H1 (cell line): ENCODE results near the gene AK8. TPM values are rescaled to one million over a fixed set of nuclear protein-coding genes. Genes with fewer than 3 reads are reported as not detected.

Experiments used
- CTCF ChIA-PET: fragments of 300-600 bp; sonication (Branson Sonifier 250); formaldehyde crosslinking; loops from one replicate; lab custom pipeline; 2021; ENCODE audit not compliant: partially characterized antibody; lab: Charles Lee
- POLR2A ChIA-PET: fragments of 300-600 bp; sonication (Branson Sonifier 250); formaldehyde crosslinking; loops from one replicate; lab custom pipeline; 2021; ENCODE audit warnings: inconsistent platforms; ENCODE audit not compliant: partially characterized antibody; lab: Charles Lee
- DNase-seq, 2 experiments: peaks; one replicate each; pipeline versions ENCODE4 v3.0.0 to v3.0.0-alpha.2; 2010 to 2022; ENCODE audit warnings: low spot score in 2 of 2, low read depth in 1 of 2, mixed read lengths in 1 of 2
- FAIRE-seq: peaks from 2 replicates; lab custom pipeline; 2011; peaks lifted over from hg19 to GRCh38; lab: Jason Lieb, UNC
- H2AFZ ChIP-seq: 2 replicates; pipeline ENCODE4 v1.8.1; 2012; ENCODE audit warnings: low read length, inconsistent platforms
- H2AK5ac ChIP-seq: 2 replicates; pipeline ENCODE4 v1.6.1; 2013; ENCODE audit warnings: low read depth, low read length
- H2BK120ac ChIP-seq: replicated peaks from 2 replicates; pipeline ENCODE3; 2013; ENCODE audit warnings: low read depth, low read length, inconsistent platforms
- H2BK12ac ChIP-seq: 2 replicates; pipeline ENCODE4 v1.6.1; 2013; ENCODE audit warnings: low read depth, low read length
- H2BK15ac ChIP-seq: 2 replicates; pipeline ENCODE4 v1.6.1; 2013; ENCODE audit warnings: low read length
- H2BK20ac ChIP-seq: 2 replicates; pipeline ENCODE4 v1.6.1; 2013; ENCODE audit warnings: low read length
- H2BK5ac ChIP-seq: 2 replicates; pipeline ENCODE4 v1.6.1; 2013; ENCODE audit warnings: low read depth, low read length
- H3K14ac ChIP-seq: 2 replicates; pipeline ENCODE4 v1.6.1; 2013; ENCODE audit warnings: inconsistent platforms; ENCODE audit not compliant: insufficient read length
- H3K18ac ChIP-seq: 2 replicates; pipeline ENCODE4 v1.6.1; 2013; ENCODE audit warnings: low read length; ENCODE audit errors: extremely low read depth
- H3K23ac ChIP-seq: 2 replicates; pipeline ENCODE4 v1.6.1; 2013; ENCODE audit warnings: inconsistent platforms; ENCODE audit not compliant: insufficient read length
- H3K23me2 ChIP-seq: 2 replicates; pipeline ENCODE4 v1.6.1; 2013; ENCODE audit warnings: low read depth, low read length
- H3K27ac ChIP-seq: 2 replicates; pipeline ENCODE4 v1.6.1; 2011; ENCODE audit warnings: low read depth, low read length, inconsistent platforms
- H3K27me3 ChIP-seq, 4 experiments: replicated peaks in 1 of 4; 1 replicate in 1 of 4; 2 replicates in 3 of 4; pipeline versions ENCODE4 v1.6.1 to v1.8.1; 2011 to 2013; ENCODE audit warnings: low read length in 3 of 4, mild to moderate bottlenecking in 3 of 4, inconsistent platforms in 2 of 4, mixed read lengths in 2 of 4, moderate library complexity in 1 of 4; ENCODE audit not compliant: control insufficient read depth in 3 of 4, insufficient read depth in 3 of 4; ENCODE audit errors: extremely low read depth in 1 of 4
- H3K36me3 ChIP-seq, 4 experiments: 2 replicates each; pipeline versions ENCODE4 v1.6.1 to v1.8.1; 2011 to 2013; ENCODE audit warnings: mild to moderate bottlenecking in 4 of 4, low read length in 3 of 4, moderate library complexity in 2 of 4, control low read depth in 1 of 4, inconsistent platforms in 1 of 4; ENCODE audit not compliant: insufficient read depth in 4 of 4, control insufficient read depth in 2 of 4
- H3K4ac ChIP-seq: replicated peaks from 2 replicates; pipeline ENCODE3; 2013; ENCODE audit warnings: low read length, low read depth, mixed read lengths, inconsistent platforms; ENCODE audit not compliant: insufficient read length
- H3K4me1 ChIP-seq, 4 experiments: replicated peaks in 1 of 4; 1 replicate in 1 of 4; 2 replicates in 3 of 4; pipeline versions ENCODE4 v1.6.1 to v1.8.1; 2011 to 2013; ENCODE audit warnings: low read length in 3 of 4, inconsistent platforms in 2 of 4, mixed read lengths in 1 of 4; ENCODE audit not compliant: insufficient read depth in 4 of 4, control insufficient read depth in 3 of 4
- H3K4me2 ChIP-seq, 2 experiments: 2 replicates each; pipeline versions ENCODE4 v1.6.1 to v1.8.1; 2011 to 2013; ENCODE audit warnings: low read depth in 2 of 2, low read length in 2 of 2, control low read depth in 1 of 2, inconsistent platforms in 1 of 2, mild to moderate bottlenecking in 1 of 2; ENCODE audit not compliant: insufficient read depth in 1 of 2
- H3K4me3 ChIP-seq, 4 experiments: fragments of 200-600, 300-600 bp in 1 of 4; sonication (generic), shearing (Covaris generic), sonication (Bioruptor Twin) in 1 of 4; 2 replicates each; pipeline versions ENCODE4 v1.5.1 to v1.8.1; 2011 to 2016; ENCODE audit warnings: low read length in 4 of 4, low read depth in 3 of 4, control low read depth in 2 of 4, inconsistent platforms in 2 of 4, mild to moderate bottlenecking in 2 of 4, mixed read lengths in 1 of 4, moderate library complexity in 1 of 4; ENCODE audit not compliant: insufficient read depth in 2 of 4; ENCODE audit errors: extremely low read depth in 1 of 4
- H3K56ac ChIP-seq: replicated peaks from 2 replicates; pipeline ENCODE3; 2013; ENCODE audit warnings: low read depth, mild to moderate bottlenecking, mixed read lengths, low read length, inconsistent platforms; ENCODE audit not compliant: insufficient read length
- H3K79me1 ChIP-seq: 2 replicates; pipeline ENCODE4 v1.6.1; 2013; ENCODE audit warnings: low read depth, low read length, control low read depth
- H3K79me2 ChIP-seq, 2 experiments: 2 replicates each; pipeline versions ENCODE4 v1.6.1 to v1.8.1; 2012 to 2013; ENCODE audit warnings: low read length in 2 of 2, mild to moderate bottlenecking in 2 of 2, inconsistent platforms in 1 of 2; ENCODE audit not compliant: insufficient read depth in 2 of 2, control insufficient read depth in 1 of 2
- H3K9ac ChIP-seq, 4 experiments: replicated peaks in 1 of 4; 1 replicate in 1 of 4; 2 replicates in 3 of 4; pipeline versions ENCODE4 v1.6.1 to v1.8.1; 2011 to 2013; ENCODE audit warnings: low read depth in 3 of 4, low read length in 3 of 4, control low read depth in 2 of 4, mild to moderate bottlenecking in 2 of 4, moderate library complexity in 2 of 4, inconsistent platforms in 1 of 4; ENCODE audit errors: extremely low read depth in 1 of 4
- H3K9me3 ChIP-seq, 2 experiments: 2 replicates each; pipeline versions ENCODE4 v1.6.1 to v1.8.1; 2012 to 2013; ENCODE audit warnings: mild to moderate bottlenecking in 2 of 2, moderate library complexity in 2 of 2, control low read depth in 1 of 2, inconsistent platforms in 1 of 2, low read depth in 1 of 2, low read length in 1 of 2, mixed read lengths in 1 of 2; ENCODE audit not compliant: insufficient read depth in 2 of 2
- H4K20me1 ChIP-seq, 2 experiments: replicated peaks in 1 of 2; 2 replicates each; pipeline versions ENCODE3 to v1.8.1; 2011 to 2013; ENCODE audit warnings: inconsistent platforms in 2 of 2, low read length in 2 of 2, mild to moderate bottlenecking in 1 of 2; ENCODE audit not compliant: insufficient read depth in 2 of 2, control insufficient read depth in 1 of 2
- H4K5ac ChIP-seq: 2 replicates; pipeline ENCODE4 v1.6.1; 2013; ENCODE audit warnings: low read length, low read depth, mixed read lengths, inconsistent platforms; ENCODE audit not compliant: insufficient read length
- H4K8ac ChIP-seq: 2 replicates; pipeline ENCODE4 v1.8.0; 2013; ENCODE audit warnings: mild to moderate bottlenecking, moderate library complexity, low read length, inconsistent platforms; ENCODE audit not compliant: insufficient read depth; ENCODE audit errors: extremely low read depth
- H4K91ac ChIP-seq: replicated peaks from 2 replicates; pipeline ENCODE3; 2013; ENCODE audit warnings: low read length, mixed read lengths, inconsistent platforms; ENCODE audit not compliant: insufficient read length
- BCL11A ChIP-seq, 2 experiments: IDR thresholded peaks; one replicate each; pipeline ENCODE4 v1.6.1; 2011; ENCODE audit warnings: low read depth in 2 of 2, low read length in 2 of 2, mild to moderate bottlenecking in 2 of 2
- BRCA1 ChIP-seq: IDR thresholded peaks from 2 replicates; pipeline ENCODE4 v1.6.1; 2012; ENCODE audit warnings: low read depth, low read length, improper control_type of control experiment
- CHD1 ChIP-seq: IDR thresholded peaks from 2 replicates; pipeline ENCODE4 v1.6.1; 2012; ENCODE audit warnings: low read depth, low read length, improper control_type of control experiment
- CREB1 ChIP-seq: IDR thresholded peaks from 2 replicates; pipeline ENCODE4 v1.6.1; 2012; ENCODE audit warnings: inconsistent platforms
- EGR1 ChIP-seq: IDR thresholded peaks from 2 replicates; pipeline ENCODE4 v1.6.1; 2011; ENCODE audit warnings: low read depth, low read length, borderline replicate concordance
- EZH2 ChIP-seq: fragments of 200-600 bp; sonication (generic); IDR thresholded peaks from 2 replicates; pipeline ENCODE4 v1.7.1; 2012; ENCODE audit warnings: low read depth, mild to moderate bottlenecking, moderate library complexity, low read length, inconsistent platforms; ENCODE audit not compliant: severe bottlenecking
- JUND ChIP-seq: IDR thresholded peaks from 2 replicates; pipeline ENCODE4 v1.6.1; 2011; ENCODE audit warnings: mild to moderate bottlenecking, improper control_type of control experiment, low read length
- NANOG ChIP-seq: IDR thresholded peaks from 2 replicates; pipeline ENCODE4 v1.6.1; 2011; ENCODE audit warnings: low read length, low read depth, mild to moderate bottlenecking, inconsistent platforms; ENCODE audit not compliant: insufficient read depth, poor library complexity, severe bottlenecking
- RFX5 ChIP-seq: IDR thresholded peaks from 2 replicates; pipeline ENCODE4 v1.6.1; 2011; ENCODE audit warnings: low read depth, low read length, improper control_type of control experiment, borderline replicate concordance
- RNF2 ChIP-seq: fragments of 200-900, 300-1000 bp; sonication (generic); IDR thresholded peaks from 2 replicates; pipeline ENCODE4 v1.7.1; 2016; ENCODE audit warnings: borderline replicate concordance, low read depth, mild to moderate bottlenecking, antibody characterized with exemption, low read length; ENCODE audit not compliant: poor library complexity, severe bottlenecking; ENCODE audit errors: missing control alignments
- SP4 ChIP-seq: IDR thresholded peaks from 2 replicates; pipeline ENCODE4 v1.6.1; 2012; ENCODE audit warnings: low read length, inconsistent platforms
- ZNF274 ChIP-seq: IDR thresholded peaks from 2 replicates; pipeline ENCODE4 v1.7.0; 2012; ENCODE audit warnings: low read length, borderline replicate concordance; ENCODE audit errors: extremely low read depth
- whole genome bisulfite sequencing, 2 experiments: shearing (Covaris generic) in 1 of 2; methylation state at CpG; one replicate each; pipeline versions ENCODE4 v1.1.6 to v1.1.7; 2013 to 2015; ENCODE audit warnings: low lambda C conversion rate in 2 of 2, mixed read lengths in 2 of 2, inconsistent platforms in 1 of 2, low coverage in 1 of 2, missing lambda C conversion rate in 1 of 2; ENCODE audit not compliant: insufficient replicate concordance in 2 of 2, insufficient coverage in 1 of 2, insufficient read length in 1 of 2; ENCODE audit errors: extremely low coverage in 1 of 2, missing lambda C conversion rate in 1 of 2; 5-methylcytosine and 5-hydroxymethylcytosine counted together
- polyA plus RNA-seq, 7 experiments: library from polyadenylated mRNA; depleted of rRNA in 3 of 7; stranded (reverse) in 5 of 7; unstranded in 2 of 7; fragments of >200 nt in 5 of 7; fragments of 200-250 nt in 2 of 7; gene quantifications; 1 replicate in 5 of 7; 2 replicates in 1 of 7; 4 replicates in 1 of 7; pipeline versions ENCODE4 v1.2.1 to v1.2.3, GENCODE V29; 2011 to 2013; ENCODE audit warnings: missing spikeins in 2 of 7, mixed read lengths in 2 of 7
- total RNA-seq: library from RNA; stranded (reverse); fragmentation: NEBNext Ultra II Directional; extraction: Animal tissue kit (Norgen Biotek cat#: 25700); gene quantifications from 2 replicates; pipeline ENCODE4 v1.2.1, GENCODE V29; 2021

Gene AK8
- total and polyA plus RNA-seq, 2 of the 8 experiments (the other 6 are each of a cell fraction or from before 2014, with no cell fraction given) = 0.35 to 0.48 TPM

- no peak for FAIRE-seq
- CTCF ChIA-PET = interaction anchor here (0.6 to 2.1 kb wide), 6 partner anchors 10 to 125 kb away, joined by 3 to 9 read pairs (median 3); partner anchors contain the start of gene SPACA9
Measured at GRCh38 chr9:132846918-132847515, 31.1 kb downstream of the AK8 start.

More at GRCh38 chr9:132846918-132847515, 31.1 kb downstream of the AK8 start:
- H3K4me1 ChIP-seq = peaks cover 2 to 5% (median 4%) of the 10 kb centered on the region in 4 experiments; a peak in 6 of 7 replicates
- H2BK5ac ChIP-seq = no peak overlapping the region
- H2BK12ac ChIP-seq = no peak overlapping the region
- H2BK120ac ChIP-seq = no peak overlapping the region
- H3K9ac ChIP-seq = no peak overlapping the region
- no peak overlapping the region for H4K91ac ChIP-seq
- POLR2A ChIA-PET = no interaction called here
- H3K56ac ChIP-seq = no peak overlapping the region
- no peaks in the 10 kb centered on the region for H3K23me2 ChIP-seq
- no peak overlapping the region; the same call in 1 of the 2 replicates for H4K8ac ChIP-seq
- no peaks in the 10 kb centered on the region for H3K79me2 ChIP-seq
- no peak overlapping the region for H2AK5ac ChIP-seq
- H3K27ac ChIP-seq = no peak overlapping the region
- H4K5ac ChIP-seq = no peak overlapping the region
- no peak overlapping the region for H2BK20ac ChIP-seq
- no peak overlapping the region for H3K4me2 ChIP-seq
- H3K36me3 ChIP-seq = no peaks in the 10 kb centered on the region
- H3K18ac ChIP-seq = no peak overlapping the region
- H3K27me3 ChIP-seq = no peaks in the 10 kb centered on the region; a peak in 1 of 7 replicates
- no peaks in the 10 kb centered on the region for H4K20me1 ChIP-seq
- no peak overlapping the region for H3K14ac ChIP-seq
- TF ChIP-seq RFX5 (no peak), NANOG (no peak), BCL11A (IDR thresholded peaks at IDR 0.05; ENCODE audit: low read depth in 2 of 2, low read length in 2 of 2) (no peak), CREB1 (no peak), BRCA1 (no peak), JUND (no peak), EGR1 (no peak), CHD1 (no peak), RNF2 (no peak), ZNF274 (no peak), EZH2 (no peak), SP4 (no peak)
- no peak for DNase-seq
- no peak overlapping the region for H3K4ac ChIP-seq
- H2BK15ac ChIP-seq = 0 out of 2 replicates have a peak overlapping the region, but pooled peaks have one; percentile 61
- no peak overlapping the region for H2AFZ ChIP-seq
- 90% methylated on average over 15 of the region's 15 CpGs; no CpG with 5 or more reads in 1 of the 2 experiments for WGBS, 2 experiments
- no peak overlapping the region for H3K23ac ChIP-seq
- no peaks in the 10 kb centered on the region; the same call in 1 of the 2 replicates for H3K79me1 ChIP-seq
- no peaks in the 10 kb centered on the region for H3K9me3 ChIP-seq
- H3K4me3 ChIP-seq = no peak overlapping the region
